HG02885 (cell line): ENCODE measurements around the gene ITLN1.
A peak's percentile ranks its signal among the peaks of the same experiment; 100 is the strongest.
"Not testable (repeated sequence)": the region's sequence is repeated elsewhere in the genome, so short reads cannot be mapped to it uniquely, and the experiment has no call there.

Experiments used
- ATAC-seq: cut with Tn5 transposase; IDR thresholded peaks from one replicate; pipeline ENCODE4 v1.9.1; 2021; ENCODE audit warnings: mild to moderate bottlenecking; ENCODE audit not compliant: unreplicated experiment, poor library complexity

ITLN1 gene

GRCh38 chr1:160883581-160884513, 1.1 kb downstream of the ITLN1 start:
- ATAC-seq = no peak

DNA sequence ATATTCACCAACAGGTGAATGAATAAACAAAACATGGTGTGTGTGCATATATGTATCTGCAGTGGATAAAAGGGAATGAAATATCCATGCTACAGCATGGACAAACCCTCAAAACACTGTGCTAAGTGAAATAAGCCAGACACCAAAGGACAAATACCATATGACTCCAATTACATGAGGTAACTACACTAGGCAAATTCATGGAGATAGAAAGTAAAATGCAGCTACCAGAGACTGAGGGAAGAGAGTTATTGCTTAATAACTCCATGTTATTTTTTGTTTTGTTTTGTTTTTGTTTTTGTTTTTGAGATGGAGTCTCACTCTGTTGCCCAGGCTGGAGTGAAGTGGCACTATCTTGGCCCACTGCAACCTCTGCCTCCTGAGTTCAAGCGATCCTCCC, 2.4 kb downstream of the ITLN1 start:
- no peak for ATAC-seq

DNA sequence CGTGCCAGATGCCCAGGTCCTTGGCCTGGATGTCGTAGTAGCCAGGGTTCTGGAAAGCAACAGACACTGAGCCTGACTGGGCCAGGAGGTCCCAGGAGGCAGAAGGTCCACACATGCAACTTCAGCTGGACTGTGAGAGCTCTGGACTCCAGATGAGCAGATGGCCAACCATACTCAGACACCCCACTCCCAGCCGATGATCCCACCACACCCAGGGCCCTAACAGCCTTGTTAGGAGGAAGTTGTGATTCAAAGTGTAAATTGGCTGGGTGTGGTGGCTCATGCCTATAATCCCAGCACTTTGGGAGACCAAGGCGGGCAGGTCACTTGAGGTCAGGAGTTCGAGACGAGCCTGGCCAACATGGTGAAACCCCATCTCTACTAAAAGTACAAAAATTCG, 3.7 kb downstream of the ITLN1 start:
- not testable (repeated sequence) for ATAC-seq

DNA sequence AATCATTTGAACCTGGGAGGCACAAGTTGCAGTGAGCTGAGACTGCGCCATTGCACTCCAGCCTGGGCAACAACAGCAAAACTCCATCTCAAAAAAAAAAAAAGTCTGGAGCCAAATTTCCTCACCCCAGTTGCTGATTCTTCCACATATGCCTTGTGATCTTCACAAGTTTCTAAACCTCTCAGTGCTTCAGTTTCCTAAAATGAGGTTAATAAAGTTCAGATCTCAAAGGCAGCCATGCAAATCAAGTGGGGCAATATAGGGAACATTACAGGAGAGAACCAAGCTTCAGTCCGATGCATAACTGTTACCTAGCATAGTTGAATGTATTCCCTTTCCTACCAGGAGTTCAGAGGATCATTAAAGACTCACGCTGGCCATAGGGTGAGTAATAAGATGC, 4.8 kb downstream of the ITLN1 start:
- no peak for ATAC-seq

DNA sequence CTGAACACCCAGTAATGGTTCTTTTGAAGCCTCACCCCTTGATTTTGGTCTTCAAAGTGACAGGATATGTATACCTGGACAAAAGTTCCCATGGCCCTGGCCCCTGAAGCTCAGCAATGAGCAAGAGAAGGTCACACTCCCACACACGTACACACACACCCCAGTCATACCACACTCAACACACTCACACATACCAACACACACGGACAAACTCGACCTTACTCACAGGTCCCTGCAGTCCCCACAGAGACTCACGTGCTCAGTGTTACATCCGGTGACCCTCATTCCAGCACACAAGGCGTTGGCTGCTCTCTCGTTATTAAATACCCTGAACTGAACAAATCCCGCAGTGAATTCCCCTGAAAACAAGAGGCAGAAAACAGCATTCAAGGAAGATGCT, 5.9 kb downstream of the ITLN1 start:
- ATAC-seq = no peak

DNA sequence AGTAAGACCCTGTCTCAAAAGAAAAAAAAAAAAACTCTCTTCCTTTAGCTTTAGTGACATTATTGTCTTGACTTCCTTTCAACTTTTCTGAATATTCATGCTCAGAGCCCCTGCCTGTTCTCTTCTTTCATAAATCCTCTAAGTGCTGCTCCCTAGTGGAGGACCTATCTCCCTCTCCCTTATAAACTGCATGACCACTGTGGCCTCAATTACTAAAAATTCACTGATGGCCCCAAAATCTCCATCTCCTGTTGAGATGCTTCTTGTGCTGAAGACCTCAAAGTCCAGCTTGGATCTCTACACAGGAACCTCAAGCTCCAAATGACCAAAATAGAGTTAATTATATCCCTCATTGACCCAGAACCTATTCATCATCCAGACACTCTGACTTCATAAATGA, 7.8 kb downstream of the ITLN1 start:
- ATAC-seq = no peak

GRCh38 chr1:160876311-160876710, 8.7 kb downstream of the ITLN1 start:
- ATAC-seq = no peak

- ATAC-seq = not testable (repeated sequence)
Observed at GRCh38 chr1:160875591-160875990, 9.4 kb downstream of the ITLN1 start.

GRCh38 chr1:160874935-160875334, 10.0 kb downstream of the ITLN1 start:
- no peak for ATAC-seq

- ATAC-seq = no peak
Observed at GRCh38 chr1:160868141-160868540, 16.8 kb downstream of the ITLN1 start.

DNA sequence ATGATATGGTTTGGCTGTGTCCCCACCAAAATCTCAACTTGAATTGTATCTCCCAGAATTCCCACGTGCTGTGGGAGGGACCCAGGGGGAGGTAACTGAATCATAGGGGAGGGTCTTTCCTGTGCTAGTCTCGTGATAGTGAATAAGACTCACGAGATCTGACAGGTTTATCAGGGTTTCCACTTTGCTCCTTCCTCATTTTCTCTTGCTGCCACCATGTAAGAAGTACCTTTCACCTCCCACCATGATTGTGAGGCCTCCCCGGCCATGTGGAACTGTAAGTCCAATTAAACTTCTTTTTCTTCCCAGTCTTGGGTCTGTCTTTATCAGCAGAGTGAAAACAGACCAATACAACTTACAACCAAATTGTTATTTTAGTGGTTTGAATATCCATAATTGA, 17.3 kb downstream of the ITLN1 start:
- ATAC-seq = not testable (repeated sequence)

GRCh38 chr1:160866695-160867260, 18.2 kb downstream of the ITLN1 start:
- no peak for ATAC-seq

DNA sequence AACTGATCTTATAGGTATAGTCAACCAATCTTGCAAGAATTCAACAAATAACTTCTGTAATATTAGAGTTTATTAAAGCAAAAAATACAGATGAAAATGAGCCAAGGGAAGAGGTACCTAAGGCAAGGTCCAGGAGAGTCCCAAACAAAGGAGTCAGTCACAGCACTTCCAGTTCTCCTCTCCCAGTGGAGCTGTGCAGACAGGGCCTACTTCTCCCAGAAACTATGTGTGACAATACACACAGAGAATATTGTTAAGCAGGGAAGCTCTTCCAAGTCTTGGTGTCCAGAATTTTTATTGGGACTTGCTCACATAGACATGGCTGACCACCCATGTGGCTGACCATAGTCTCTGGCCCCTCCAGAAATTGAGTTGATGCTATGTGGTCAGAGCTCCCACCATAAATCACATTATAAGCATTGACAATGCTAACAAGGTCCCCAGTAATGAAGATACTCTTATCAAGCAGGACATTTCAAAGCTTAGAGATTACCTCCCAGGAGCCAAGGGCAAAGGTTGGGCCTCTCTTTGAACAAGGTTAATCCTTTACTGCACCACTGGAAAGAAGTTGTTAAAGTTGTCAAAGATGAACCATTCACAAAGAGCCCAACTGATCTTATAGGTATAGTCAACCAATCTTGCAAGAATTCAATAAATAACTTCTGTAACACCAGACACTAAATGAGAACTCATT, 18.8 kb downstream of the ITLN1 start:
- no peak for ATAC-seq

DNA sequence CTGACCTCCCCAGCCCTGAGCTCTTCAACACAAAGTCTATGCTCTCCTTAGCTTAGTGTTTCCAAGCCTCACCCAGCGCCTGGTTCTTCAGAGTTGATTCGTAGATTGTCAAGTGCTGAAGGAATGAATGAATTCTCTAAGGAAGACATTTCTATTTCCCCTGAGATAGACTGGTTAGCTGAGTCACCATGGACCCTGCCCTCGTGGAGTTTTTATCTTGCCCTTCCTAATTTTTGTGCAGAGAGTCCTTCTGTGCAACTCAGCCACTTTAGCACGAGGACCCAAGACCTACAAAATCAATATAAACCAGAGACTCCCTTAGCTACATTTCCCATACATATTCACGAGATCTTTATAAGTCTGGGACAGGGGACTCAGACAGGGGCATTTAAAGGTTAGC, 19.6 kb downstream of the ITLN1 start:
- ATAC-seq = no peak

DNA sequence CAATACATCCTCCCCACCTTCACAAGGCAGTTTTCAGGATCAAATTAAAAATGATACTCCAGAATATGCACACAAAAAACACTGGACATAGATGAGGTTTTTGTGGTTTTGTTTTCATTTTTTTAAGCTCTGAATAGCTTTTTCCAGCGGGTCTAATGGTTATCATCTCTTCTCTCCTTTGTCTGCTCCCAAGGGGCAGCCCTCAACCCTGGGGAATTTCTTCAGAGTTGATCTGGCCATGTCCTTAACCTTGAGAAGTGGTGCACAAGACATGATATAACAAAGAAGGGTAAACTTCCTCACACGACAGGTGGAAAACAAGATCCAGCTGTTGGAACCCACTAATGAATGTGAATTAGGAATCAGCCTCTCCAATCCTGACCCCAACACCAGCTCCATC, 20.8 kb downstream of the ITLN1 start:
- ATAC-seq = no peak

DNA sequence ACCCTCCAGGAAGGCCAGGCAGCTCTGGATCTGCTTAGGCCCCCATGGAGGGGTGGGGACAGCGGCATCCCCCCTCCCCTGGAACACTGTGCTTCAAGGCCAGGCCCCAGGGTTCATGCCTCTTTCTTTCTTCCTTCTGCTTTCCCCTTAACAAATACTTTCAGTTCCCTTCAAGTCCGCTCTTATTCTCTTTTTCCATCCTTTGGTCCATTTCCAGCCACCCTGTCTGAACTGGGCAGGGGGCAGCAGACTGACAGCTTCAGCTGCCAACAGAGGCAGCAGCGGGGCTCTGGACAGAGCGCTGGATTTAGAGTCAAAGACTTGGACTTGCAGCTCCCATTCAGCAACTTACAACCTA, 21.2 kb downstream of the ITLN1 start:
- ATAC-seq = no peak

- no peak for ATAC-seq
Observed at GRCh38 chr1:160863061-160863773, 21.8 kb downstream of the ITLN1 start.

GRCh38 chr1:160862203-160863060, 22.5 kb downstream of the ITLN1 start, which contains the start of gene CD244:
Gene CD244 (minus strand): TSS chr1:160862887. CDS start chr1:160862677, 210 bp downstream.
- peak; percentile 78 for ATAC-seq

DNA sequence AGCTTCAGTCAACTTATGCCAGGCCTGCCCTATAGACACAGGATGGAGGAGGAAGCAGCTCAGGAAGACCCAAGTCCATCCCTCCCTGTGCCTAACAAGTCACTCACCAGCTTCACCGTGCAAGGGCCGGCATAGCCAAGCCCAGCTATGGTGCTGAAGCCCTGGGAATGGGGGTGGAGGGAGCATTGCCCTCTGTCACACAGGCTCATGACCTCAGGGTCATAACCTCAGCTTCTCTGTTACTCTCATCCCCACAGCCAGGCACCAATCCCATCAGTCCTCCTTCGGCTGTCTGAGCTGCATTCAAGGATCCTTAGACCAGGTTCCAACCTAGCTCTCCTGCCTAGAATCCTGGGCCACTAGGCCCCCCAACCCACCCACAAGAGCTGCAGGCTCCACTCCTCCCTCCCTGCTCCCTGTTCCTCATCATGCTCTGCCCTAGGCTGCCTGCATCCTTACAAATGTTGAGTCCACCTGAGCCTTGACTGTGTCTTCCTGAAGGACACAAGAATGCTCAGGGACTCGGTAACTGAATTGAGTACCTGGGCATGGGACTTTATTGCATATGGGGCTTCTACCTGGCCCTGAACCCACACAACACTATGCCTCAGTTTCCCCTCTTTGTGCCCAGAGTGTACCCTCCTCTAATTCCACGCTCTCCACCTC, 24.0 kb downstream of the ITLN1 start:
- ATAC-seq = no peak
